Myometrial cell (primary cell): Measurements from ENCODE around the gene ZNF699. TPM values are rescaled to one million over a fixed set of nuclear protein-coding genes. Genes with fewer than 3 reads are reported as not detected.

Source experiments
- total RNA-seq: library from RNA; depleted of rRNA; stranded (reverse); fragments of >200 nt; gene quantifications from 2 replicates; pipeline ENCODE4 v1.2.3, GENCODE V29; 2015

Gene ZNF699
- total RNA-seq: 10.8 and 32.9 TPM in 2 replicates

GRCh38 chr19:9309139-9309973, at the start of gene ZNF699:
Gene ZNF699, minus strand, starts transcription at chr19:9309838. Its CDS starts 4,719 bp downstream, at chr19:9305119.

GRCh38 chr19:9323919-9324583, 14.4 kb upstream of the ZNF699 start, which contains the start of gene ZNF559:
Gene ZNF559, plus strand, starts transcription at chr19:9324179. Its CDS starts 14,371 bp downstream, at chr19:9338550.

GRCh38 chr19:9250630-9251029, 59.0 kb downstream of the ZNF699 start, which contains the start of gene OR7E24:
Gene OR7E24, plus strand, starts transcription at chr19:9250930. Its CDS starts 114 bp downstream, at chr19:9251044.

Other genes with a start within 250 kb of the ZNF699 start
- not detected in 2 replicates for gene OR1M1, start 222.8 kb downstream of the ZNF699 start, total RNA-seq
- not detected in 2 replicates for gene OR7G2, start 202.4 kb downstream of the ZNF699 start, total RNA-seq
- not detected in 2 replicates for gene OR7G1, start 194.1 kb downstream of the ZNF699 start, total RNA-seq
- not detected in 2 replicates for gene OR7G3, start 182.9 kb downstream of the ZNF699 start, total RNA-seq
- 9.5 and 10.6 TPM in 2 replicates for gene ZNF317, start 169.4 kb downstream of the ZNF699 start, total RNA-seq
- not detected in 2 replicates for gene OR7D2, start 130.9 kb downstream of the ZNF699 start, total RNA-seq
- gene OR7D4, start 90.2 kb downstream of the ZNF699 start, total RNA-seq: not detected in 2 replicates
- not detected in 2 replicates for gene OR7E24, start 58.9 kb downstream of the ZNF699 start, total RNA-seq
- 3.2 and 6.6 TPM in 2 replicates for gene ZNF559, start 14.3 kb upstream of the ZNF699 start, total RNA-seq
- 0.29 and 0.71 TPM in 2 replicates for gene ZNF177, start 53.2 kb upstream of the ZNF699 start, total RNA-seq
- 5.3 and 8.1 TPM in 2 replicates for gene ZNF266, start 125.7 kb upstream of the ZNF699 start, total RNA-seq
- gene ZNF560, start 188.8 kb upstream of the ZNF699 start, total RNA-seq: 0.29 and 0.53 TPM in 2 replicates
- 9.2 and 9.7 TPM in 2 replicates for gene ZNF426, start 228.8 kb upstream of the ZNF699 start, total RNA-seq